ENCODE results near the gene CACNA1E. TPM values are rescaled to one million over a fixed set of nuclear protein-coding genes. Genes with fewer than 3 reads are reported as not detected.

CACNA1E gene
- total RNA-seq, 1 experiment from 2014 or later, result 0.46 TPM

GRCh38 chr1:181746224-181746623 lies 262.9 kb downstream of the CACNA1E start:
- no peak overlapping the region for H2BK12ac ChIP-seq (ENCODE audit: insufficient read length, low read depth, low read length)
- H4K8ac ChIP-seq (replicated peaks; ENCODE audit: insufficient read length, low read depth, low read length), result no peak overlapping the region
- Mint-ChIP-seq H3K27me3 (ENCODE audit: low read depth) (peaks cover 2% of the 10 kb centered on the region), H3K9me3 (no peaks in the 10 kb centered on the region), H3K4me3 (no peak overlapping the region), H3K36me3 (ENCODE audit: insufficient read depth in 1 of 3, low read depth in 3 of 3) (no peaks in the 10 kb centered on the region), H3K4me1 (peaks cover 10 to 11% of the 10 kb centered on the region in 2 experiments), H3K27ac (no peak overlapping the region)
- H4K91ac ChIP-seq (ENCODE audit: insufficient read length, low read depth, low read length), result no peak overlapping the region
- H3K4me2 ChIP-seq (ENCODE audit: insufficient read depth, insufficient read length, low read length), result no peak overlapping the region
- H2BK20ac ChIP-seq (ENCODE audit: low read depth, low read length, poor library complexity, severe bottlenecking), result no peak overlapping the region
- no peak overlapping the region for H3K4ac ChIP-seq (ENCODE audit: low read depth, low read length)
- H3K23ac ChIP-seq (ENCODE audit: insufficient read length, low read depth, low read length), result no peak overlapping the region
- H3K79me2 ChIP-seq (ENCODE audit: insufficient read depth, low read length), result no peaks in the 10 kb centered on the region
- no peaks in the 10 kb centered on the region for H3K27me3 ChIP-seq (ENCODE audit: insufficient read depth, low read length)
- no peak for DNase-seq
- H4K5ac ChIP-seq (ENCODE audit: insufficient read length, low read depth, low read length), result no peak overlapping the region
- H2AK5ac ChIP-seq (ENCODE audit: insufficient read length, low read length), result no peak overlapping the region
- no peak overlapping the region for H3K56ac ChIP-seq (ENCODE audit: insufficient read length, low read depth, low read length)
- no peak overlapping the region for H3K27ac ChIP-seq (ENCODE audit: insufficient read length, low read depth, low read length)
- no peak overlapping the region for H3T11ph ChIP-seq (ENCODE audit: low read length)
- no peak overlapping the region for H2BK5ac ChIP-seq (ENCODE audit: insufficient read length, low read length)
- no peaks in the 10 kb centered on the region for H3K9me3 ChIP-seq (ENCODE audit: control insufficient read depth, low read depth, low read length)
- H3K14ac ChIP-seq (ENCODE audit: insufficient read depth, low read length), result no peak overlapping the region
- H3K9ac ChIP-seq (ENCODE audit: extremely low read depth, insufficient read length, low read length), result no peak overlapping the region
- no peaks in the 10 kb centered on the region for H3K23me2 ChIP-seq (ENCODE audit: insufficient read length, low read depth, low read length, poor library complexity, severe bottlenecking)
- no peaks in the 10 kb centered on the region for H3K79me1 ChIP-seq (ENCODE audit: insufficient read depth, low read depth, low read length, poor library complexity, severe bottlenecking)
- H4K20me1 ChIP-seq (ENCODE audit: control insufficient read depth, insufficient read depth, insufficient read length), result no peaks in the 10 kb centered on the region
- no peak overlapping the region for H2BK15ac ChIP-seq (ENCODE audit: low read depth, low read length)
- no peak overlapping the region for H3K18ac ChIP-seq (ENCODE audit: insufficient read length, low read depth, low read length)
- H2AFZ ChIP-seq (ENCODE audit: low read length), result no peak overlapping the region
- TF ChIP-seq CTCF (conservative IDR thresholded peaks at IDR 0.05), result no peak
- no CpG with 5 or more reads among the region's 2 CpGs for WGBS (ENCODE audit: extremely low coverage, insufficient read length, low lambda C conversion rate)
- no peaks in the 10 kb centered on the region for H3K4me1 ChIP-seq (ENCODE audit: insufficient read depth, low read length)
- H2BK120ac ChIP-seq (ENCODE audit: low read depth, low read length, poor library complexity, severe bottlenecking), result no peak overlapping the region
